WERI-Rb-1 (cell line): ENCODE measurements around the gene ENPEP.

Experiments
- DNase-seq: peaks from one replicate; pipeline ENCODE4 v3.0.0-alpha.2; 2020
- H3K27ac ChIP-seq: fragments of 250-450 bp; sonication (Bioruptor Pico); 2 replicates; pipeline ENCODE4 v1.5.1; 2020; ENCODE audit warnings: mild to moderate bottlenecking, moderate library complexity
- H3K27me3 ChIP-seq: fragments of 250-450 bp; sonication (Bioruptor Pico); 2 replicates; pipeline ENCODE4 v1.5.1; 2021; ENCODE audit warnings: mild to moderate bottlenecking, low read depth, moderate library complexity; ENCODE audit not compliant: insufficient read depth, severe bottlenecking
- H3K36me3 ChIP-seq: fragments of 250-450 bp; sonication (Bioruptor Pico); 2 replicates; pipeline ENCODE4 v1.5.1; 2020; ENCODE audit warnings: mild to moderate bottlenecking, moderate library complexity
- H3K4me3 ChIP-seq: 2 replicates; pipeline ENCODE4 v1.5.1; 2011; ENCODE audit warnings: low read depth, mild to moderate bottlenecking, control low read depth, low read length
- H3K9me3 ChIP-seq: fragments of 250-450 bp; sonication (Bioruptor Pico); 2 replicates; pipeline ENCODE4 v1.5.1; 2021; ENCODE audit warnings: mild to moderate bottlenecking, moderate library complexity; ENCODE audit not compliant: severe bottlenecking
- CTCF ChIP-seq: IDR thresholded peaks from 2 replicates; pipeline ENCODE4 v1.5.1; 2011; ENCODE audit warnings: low read depth, mild to moderate bottlenecking, control low read depth, inconsistent platforms, low read length

The ENPEP gene

GRCh38 chr4:110487873-110488272 is 11.9 kb downstream of the ENPEP start:
- Histone ChIP-seq H3K4me3 (no peak overlapping the region), H3K36me3 (no peaks in the 10 kb centered on the region), H3K9me3 (no peaks in the 10 kb centered on the region), H3K27me3 (no peaks in the 10 kb centered on the region), H3K27ac (no peak overlapping the region)
- DNase-seq, result no peak
- TF ChIP-seq CTCF, result no peak

DNA sequence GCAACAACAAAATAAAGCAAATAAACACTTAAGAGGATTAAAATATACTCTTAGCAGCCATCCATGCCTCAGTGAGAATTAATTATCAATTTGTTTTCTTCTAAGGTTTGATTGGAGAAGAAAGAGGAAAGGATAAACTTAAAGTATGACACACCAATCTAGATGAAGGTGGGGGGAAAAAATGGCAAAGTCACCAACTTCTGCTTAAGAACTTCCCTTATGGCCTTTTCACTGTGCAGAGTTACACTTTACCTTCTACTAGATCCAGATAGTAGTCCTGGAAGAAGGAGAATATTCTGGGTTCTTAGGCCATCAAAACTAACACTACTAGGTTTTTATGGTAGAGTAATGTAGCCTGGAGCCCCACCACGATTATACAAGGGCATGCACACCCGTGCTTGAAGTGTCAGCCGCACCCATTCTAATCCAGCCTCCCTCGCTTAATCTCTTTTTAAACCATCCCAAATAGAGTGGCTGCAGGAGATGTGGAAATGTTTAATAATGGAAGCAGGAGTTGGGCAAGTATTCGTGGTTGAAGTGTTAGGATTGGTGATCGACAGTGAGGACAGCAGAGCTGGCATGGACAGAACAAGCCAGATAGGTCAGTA is 14.1 kb downstream of the ENPEP start:
- Histone ChIP-seq H3K27me3 (no peaks in the 10 kb centered on the region), H3K4me3 (no peak overlapping the region), H3K27ac (no peak overlapping the region), H3K9me3 (no peaks in the 10 kb centered on the region), H3K36me3 (no peaks in the 10 kb centered on the region)
- no peak for DNase-seq
- no peak for TF ChIP-seq CTCF

GRCh38 chr4:110492522-110492921 is 16.6 kb downstream of the ENPEP start:
- Histone ChIP-seq H3K4me3 (no peak overlapping the region), H3K9me3 (no peaks in the 10 kb centered on the region), H3K36me3 (no peaks in the 10 kb centered on the region), H3K27ac (no peak overlapping the region), H3K27me3 (no peaks in the 10 kb centered on the region)
- DNase-seq, result no peak
- no peak for TF ChIP-seq CTCF

- H3K9me3 ChIP-seq, result no peaks in the 10 kb centered on the region
- H3K27ac ChIP-seq, result no peak overlapping the region
- H3K4me3 ChIP-seq, result no peak overlapping the region
- DNase-seq, result no peak
- no peaks in the 10 kb centered on the region for H3K27me3 ChIP-seq
- H3K36me3 ChIP-seq, result no peaks in the 10 kb centered on the region
- no peak for TF ChIP-seq CTCF
Measured at GRCh38 chr4:110493520-110493919, 17.6 kb downstream of the ENPEP start.

DNA sequence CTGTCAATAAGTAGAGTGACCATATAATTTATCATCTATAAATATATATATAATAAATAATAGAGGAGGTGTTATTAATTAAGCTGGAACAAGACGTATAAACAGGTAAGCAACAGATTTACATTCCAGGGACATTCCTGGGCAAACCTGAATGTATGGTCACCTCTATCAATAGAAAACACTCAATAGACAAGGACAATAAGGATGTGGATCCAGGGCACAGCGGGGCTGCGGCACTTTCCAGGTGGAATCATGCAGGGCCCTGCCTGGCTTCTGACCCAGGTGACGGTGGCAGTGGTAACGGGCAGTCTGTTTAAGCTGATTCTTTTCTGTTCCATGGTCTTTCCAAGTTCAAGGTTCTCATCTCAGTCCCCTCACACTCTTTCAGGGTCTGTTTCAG is 22.5 kb downstream of the ENPEP start:
- Histone ChIP-seq H3K36me3 (no peaks in the 10 kb centered on the region), H3K27ac (no peak overlapping the region), H3K27me3 (no peaks in the 10 kb centered on the region), H3K9me3 (no peaks in the 10 kb centered on the region), H3K4me3 (no peak overlapping the region)
- DNase-seq, result no peak
- TF ChIP-seq CTCF, result no peak

DNA sequence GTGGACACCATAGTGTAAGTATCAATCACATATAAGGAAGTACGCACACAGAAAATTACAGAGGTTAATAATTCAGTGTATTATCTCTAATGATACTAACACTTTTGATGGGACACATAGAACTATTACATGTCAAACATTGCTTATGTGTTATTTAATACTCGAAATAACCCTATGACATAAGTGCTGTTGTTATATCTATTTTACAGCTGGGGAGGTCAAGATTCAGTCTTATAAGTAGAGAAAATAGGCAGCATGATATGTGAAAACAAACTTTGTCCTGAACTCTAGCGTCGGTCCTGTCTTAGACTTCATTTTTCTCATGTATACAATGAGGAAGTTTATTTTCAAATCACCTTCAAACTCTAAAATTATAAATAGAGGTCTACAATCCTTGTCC is 23.2 kb downstream of the ENPEP start:
- H3K9me3 ChIP-seq, result no peaks in the 10 kb centered on the region
- no peaks in the 10 kb centered on the region for H3K36me3 ChIP-seq
- no peak overlapping the region for H3K27ac ChIP-seq
- TF ChIP-seq CTCF, result no peak
- DNase-seq, result no peak
- no peak overlapping the region for H3K4me3 ChIP-seq
- no peaks in the 10 kb centered on the region for H3K27me3 ChIP-seq
